HS-27A (cell line): Measurements from ENCODE around the gene TMSB15C.
"Not testable (repeated sequence)": the region's sequence is repeated elsewhere in the genome, so short reads cannot be mapped to it uniquely, and the experiment has no call there.

Source experiments
- DNase-seq: peaks from one replicate; pipeline ENCODE4 v3.0.0-alpha.2; 2012; ENCODE audit warnings: low read depth, missing footprints

The TMSB15C gene

DNA sequence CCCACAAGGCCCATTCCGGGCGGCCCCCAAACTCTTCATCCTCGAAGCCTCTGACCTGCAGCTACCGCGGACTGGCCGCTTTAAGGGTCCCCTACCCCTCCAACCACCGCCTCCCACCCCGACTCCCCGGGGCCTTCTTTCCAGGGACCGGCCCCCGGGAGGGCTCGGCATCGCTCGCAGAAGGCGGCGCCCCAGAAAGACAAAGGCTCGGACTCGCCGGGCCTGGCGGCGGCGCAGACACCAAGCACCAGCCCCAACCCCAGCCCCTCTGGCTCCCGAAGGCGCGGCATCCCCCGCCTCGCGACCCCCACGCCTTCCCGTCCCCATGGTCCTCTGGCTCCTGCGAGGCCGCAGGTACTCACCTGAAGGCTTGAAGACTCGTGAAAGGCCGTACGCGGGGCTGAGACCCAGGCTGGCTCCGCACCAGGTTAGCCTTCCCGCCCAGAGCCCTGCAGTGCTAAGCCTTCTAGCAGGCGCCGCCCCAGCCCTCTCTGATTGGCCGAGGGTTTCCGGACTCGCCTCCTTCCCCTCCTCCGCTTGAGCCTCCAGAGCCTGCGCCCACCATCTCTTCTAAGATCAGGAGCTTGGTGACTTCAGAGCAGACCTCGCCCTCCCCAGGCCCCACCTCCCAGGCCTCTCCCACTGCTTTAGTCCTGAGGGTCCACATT lies at the start of gene TMSB15C:
Gene TMSB15C, minus strand, starts transcription at position 459 of the 668 bp plus-strand sequence.
- DNase-seq, result not testable (repeated sequence)

DNA sequence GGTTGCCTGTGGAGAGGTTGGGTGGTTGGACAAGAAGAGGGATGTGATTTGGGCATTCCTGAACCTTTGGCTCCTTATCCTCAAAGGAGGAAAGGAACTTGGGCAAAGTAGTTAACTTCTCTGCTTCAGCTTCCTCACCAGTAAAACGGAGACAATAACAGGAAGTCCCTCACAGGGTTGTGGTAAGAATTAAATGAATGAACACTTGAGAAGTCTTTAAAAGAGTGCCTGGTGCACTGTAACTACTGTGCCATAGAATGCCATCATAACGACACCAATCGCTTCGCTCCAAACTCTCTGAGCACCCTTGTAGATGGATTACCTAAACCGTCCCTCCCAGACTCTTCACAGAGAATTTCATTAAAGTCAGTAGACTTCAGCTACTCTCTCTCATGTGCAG lies 46.8 kb upstream of the TMSB15C start:
- no peak for DNase-seq

DNA sequence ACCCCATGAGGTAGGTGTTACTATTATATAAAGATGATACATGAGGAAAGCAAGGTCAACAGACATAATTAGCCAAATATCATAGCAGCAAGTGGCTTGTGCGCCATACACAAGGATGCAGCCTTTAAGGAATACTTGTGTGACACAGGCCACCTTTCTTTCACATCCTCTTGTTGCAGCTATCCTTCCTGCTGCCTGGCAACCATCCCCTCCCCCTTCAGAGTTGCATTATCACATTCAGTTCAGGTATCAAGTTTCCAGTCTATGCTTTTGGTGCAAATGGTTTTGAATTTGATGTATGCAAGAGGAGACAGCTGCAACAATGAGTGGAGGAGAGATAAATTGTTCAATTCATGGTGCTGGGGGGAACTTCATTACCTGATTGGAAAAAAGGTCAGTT lies 42.7 kb upstream of the TMSB15C start:
- DNase-seq, result no peak

DNA sequence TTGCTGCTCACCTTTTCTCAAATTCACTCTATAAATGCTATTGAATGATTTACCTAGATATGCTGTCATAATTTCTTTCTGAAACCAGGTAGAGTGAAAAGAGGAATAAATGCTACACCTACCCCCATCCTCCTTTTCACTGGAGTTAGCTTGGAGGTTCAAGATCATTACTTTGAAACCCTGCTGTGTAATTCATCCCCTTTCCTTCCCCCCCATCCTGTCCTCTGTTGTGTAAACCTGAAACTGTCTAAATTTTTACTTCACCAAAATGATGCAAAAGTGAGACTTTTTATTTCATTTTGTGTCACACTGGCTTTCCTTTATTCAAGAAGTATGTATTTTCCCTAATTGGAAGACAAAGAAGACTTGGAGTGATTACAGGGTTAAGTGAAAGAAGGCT lies 41.7 kb upstream of the TMSB15C start:
- no peak for DNase-seq

DNA sequence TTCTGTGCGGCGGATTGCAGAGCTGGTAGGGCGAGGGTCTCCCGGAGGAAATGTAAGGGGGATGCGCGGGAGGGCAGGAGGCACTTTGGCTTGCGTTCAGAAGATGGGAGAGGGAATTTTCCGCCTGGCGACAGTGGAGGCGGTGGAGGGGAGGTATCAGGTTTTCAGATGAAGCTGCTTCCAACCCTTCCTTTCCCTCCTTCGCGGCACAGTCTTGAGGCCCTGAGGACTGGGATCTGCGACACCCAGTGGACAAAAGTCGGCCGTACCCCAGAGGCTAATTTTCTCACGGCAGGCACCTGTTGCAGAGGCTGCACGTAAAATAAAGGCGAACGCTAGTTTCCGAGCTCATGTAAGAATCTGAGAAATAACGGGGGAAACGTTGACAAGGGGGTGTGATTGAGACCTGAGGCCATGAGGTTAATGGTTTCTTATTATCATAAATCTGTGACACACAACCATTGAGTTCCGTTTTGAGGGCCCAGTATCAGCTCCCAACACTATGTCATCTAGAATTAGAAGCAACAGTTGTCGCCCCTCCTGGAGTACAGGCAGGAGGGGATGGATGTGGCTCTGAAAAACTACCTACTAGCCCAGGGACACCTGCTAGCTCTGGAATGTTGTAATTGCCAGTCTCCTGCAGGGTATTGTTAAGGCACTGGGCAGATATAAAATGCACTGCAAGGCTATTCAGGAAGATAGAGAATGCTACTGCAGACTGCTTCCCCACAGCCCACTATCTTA lies 37.4 kb upstream of the TMSB15C start:
- DNase-seq, result peak; percentile 31

DNA sequence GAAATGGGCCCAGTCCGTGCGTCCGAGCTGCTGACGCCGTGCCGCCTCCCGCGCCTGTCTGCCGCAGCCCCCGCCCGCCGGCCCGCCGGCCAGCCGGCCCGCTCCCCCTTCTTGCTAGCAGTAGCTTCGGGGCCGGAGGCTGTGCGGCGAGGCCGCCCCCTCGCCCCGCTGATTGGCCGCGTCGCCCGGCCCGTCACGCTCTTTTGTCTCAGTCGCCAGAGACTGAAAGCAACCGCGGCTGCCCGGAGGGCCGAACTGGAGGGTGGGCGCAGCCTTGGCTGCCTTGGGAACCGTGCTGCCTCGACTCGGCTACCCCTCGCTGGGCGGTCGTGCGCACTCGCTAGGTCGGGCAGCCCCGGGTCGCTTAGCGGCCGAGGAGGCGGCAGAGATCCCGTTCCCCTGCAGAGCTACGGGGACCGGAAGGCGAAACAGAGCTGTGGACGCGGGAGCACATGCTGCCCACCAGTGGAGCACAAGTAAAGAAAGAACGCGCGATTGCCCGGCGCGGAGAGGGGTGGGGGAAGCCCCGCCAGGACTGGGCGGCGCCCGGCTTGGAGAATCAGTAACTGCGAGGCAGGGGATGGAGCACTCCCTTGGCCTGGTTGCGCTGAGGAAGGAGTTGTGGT lies 36.4 kb upstream of the TMSB15C start, which contains the start of gene ZCCHC18:
Gene ZCCHC18, plus strand, starts transcription at position 198 of the 626 bp plus-strand sequence. CDS start 1,589 bp downstream, outside the sequence.
- peak; percentile 31 for DNase-seq

DNA sequence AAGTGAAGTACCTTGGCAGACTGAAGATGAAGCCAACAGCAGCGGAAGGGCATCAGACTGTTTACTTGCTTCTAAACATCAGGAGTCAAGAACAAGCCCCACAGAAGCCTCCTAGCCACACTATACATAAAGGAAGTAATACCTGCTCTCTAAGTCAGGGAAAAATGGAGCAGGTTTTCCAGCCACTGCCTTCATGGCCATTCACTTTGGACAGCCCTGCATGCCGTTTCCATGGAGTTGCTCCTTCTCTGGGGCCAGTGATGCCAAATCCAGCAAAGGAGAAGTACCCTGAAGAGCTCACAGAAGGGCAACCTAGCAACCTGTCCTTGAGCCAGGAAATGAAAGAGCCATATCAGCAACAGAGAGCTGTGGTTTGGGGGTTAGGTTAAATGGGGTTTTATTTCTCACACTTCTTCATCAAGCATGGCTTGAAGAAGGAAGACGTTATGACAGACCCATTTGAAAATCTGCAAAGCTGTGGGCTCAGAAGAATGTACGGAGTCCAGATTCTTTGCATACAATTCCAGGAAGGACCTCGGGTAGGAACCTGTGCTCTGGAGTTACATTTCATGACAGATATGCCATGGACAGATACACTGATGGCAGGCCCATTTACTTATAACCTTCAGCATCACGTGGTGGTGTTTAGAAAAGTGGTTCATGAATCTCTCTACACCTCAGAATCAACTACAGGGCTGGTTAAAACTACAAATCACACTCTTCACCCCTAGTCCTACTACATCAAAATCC lies 34.6 kb upstream of the TMSB15C start:
- DNase-seq, result not testable (repeated sequence)

DNA sequence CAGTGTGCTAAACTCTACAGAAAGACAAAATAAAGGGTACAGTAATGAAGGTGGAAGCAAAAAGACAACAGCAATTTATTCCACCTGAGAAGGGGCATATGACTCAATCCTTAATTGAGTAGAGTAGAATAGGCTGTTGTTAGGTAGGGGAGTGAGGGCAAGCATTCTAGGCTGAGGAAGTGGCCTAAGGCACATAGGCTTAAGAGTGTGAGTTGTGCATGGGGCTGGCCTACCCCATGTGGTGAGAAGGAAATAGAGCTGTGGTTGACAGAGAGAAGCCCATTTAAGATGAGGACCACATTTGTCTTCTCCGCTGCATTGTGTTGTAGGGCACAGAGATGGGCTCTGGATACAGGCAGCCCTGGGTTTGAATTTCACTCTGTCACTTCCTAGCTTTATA lies 32.9 kb upstream of the TMSB15C start:
- no peak for DNase-seq

DNA sequence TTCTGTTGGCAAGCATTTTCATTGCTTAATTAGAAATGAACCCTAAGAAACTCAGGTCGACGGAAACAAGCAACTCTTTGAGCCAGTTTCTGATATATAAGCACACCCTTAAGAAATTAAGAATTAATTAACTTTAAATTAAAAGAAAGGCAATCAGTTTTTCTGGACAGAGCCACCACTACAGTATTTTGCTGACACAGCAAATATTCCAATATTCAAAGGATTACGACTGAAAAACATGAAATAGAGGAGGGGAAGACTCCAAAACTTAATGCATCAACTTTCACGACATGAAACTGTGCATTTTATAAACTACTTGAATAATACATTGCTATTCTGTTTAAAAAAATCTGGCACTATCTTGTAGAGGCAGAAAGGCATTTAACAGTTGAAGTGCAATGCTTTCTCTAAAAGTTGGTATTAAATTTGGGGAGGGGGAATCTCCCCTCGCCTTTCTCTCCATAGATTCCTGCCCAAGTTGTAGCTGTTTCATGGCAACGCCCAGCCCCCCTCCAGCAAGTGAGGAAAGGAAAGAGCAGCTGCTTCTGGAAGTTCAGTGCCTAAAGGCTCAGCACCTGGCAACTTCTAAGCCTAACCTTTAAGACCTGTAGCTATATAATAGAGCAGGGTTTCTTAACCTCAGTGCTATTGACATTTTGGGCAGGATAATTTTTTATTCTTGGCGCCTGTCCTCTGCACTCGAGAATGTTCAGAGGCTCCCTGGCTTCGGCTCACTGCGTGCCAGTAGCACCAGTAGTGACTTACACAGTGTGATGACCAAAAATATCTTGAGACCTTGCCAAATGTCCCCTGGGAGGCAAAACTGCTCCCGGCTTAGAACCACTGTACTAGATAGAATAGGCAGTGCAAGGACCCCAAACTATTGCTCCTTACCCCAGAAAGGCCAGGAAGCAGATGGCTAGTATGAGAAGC lies 29.6 kb upstream of the TMSB15C start:
- DNase-seq, result no peak

DNA sequence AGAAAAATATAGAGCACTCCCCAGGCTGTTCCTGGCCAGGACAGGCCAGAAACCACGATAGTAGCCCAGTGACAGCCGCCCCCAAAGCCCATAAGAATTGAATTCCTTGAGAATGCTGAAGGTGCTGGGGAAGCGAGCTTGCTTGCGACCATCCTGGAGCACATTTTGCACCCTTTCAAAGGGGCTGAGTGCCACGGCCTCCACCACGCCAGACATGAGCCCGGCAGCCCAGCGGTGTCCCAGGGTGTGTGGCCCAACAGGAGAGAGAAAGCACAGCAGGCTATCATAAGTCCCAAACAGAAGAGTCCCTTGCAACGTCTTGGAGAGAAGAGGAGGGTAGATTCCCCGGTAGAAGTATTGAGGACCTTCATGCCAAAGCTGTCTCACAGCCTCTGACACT lies 28.6 kb upstream of the TMSB15C start:
- DNase-seq, result no peak

DNA sequence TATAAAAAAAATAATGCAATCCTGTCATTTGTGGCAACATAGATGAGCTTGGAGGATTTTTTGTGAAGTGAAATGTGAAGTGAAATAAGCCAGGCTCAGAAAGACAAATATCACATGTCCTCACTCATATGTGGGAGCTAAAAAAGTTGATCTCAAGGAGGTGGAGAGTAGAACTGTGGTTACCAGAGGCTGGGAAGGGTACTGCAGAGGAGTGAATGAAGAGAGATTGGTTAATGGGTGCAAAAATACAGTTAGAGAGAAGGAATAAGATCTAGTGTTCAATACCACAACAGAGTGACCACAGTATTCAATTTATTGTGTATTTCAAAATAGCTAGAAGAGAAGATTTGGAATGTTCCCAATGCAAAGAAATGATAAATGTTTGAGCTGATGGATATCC lies 22.9 kb upstream of the TMSB15C start:
- DNase-seq, result no peak

DNA sequence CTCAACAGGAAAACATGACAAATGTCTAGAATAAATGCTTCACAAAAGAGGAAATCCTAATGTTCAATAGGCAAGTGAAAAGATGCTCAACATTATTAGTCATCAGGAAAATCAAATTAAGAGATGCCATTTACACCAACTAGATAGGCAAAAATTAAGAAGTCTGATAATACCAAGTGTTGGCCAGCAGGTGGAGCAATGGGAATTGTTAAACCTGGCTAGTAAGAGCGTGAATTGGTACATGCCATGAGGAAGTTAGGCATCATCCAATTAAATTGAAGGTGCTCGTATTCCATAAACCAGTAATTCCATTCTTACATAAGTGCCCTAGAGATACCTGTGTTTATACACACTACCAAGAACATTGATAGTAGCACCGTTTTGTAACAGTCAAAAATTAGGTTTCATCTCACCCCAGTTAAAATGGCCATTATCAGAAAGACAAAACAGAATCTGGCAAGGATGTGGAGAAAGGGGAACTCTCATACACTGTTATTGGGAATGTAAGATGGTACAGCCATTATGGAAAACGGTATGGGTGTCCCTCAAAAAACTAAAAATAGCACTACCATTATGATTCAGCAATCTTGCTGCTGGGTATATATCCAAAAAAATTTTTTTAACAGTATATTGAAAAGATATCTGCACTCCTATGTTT lies 22.2 kb upstream of the TMSB15C start:
- DNase-seq, result no peak

DNA sequence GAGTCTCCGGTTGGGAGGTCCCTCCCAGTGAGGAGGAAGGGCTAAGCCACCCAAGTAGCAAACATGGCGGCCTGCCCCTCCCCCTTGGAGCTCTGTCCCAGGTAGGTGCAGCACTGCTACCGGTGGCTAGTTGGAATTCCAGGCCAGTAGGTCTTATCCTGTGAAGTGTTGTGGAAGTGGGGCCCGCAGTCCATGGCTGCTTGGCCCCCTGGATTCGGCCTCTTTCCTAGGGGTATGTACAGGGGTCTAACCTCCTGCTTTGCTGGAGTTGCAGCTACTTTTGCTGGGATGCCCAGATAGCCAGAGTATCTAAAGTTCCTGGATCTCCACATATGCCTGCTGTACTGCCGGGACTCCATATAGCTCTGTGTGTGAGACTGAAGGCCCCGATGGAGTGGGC lies 9.9 kb upstream of the TMSB15C start:
- no peak for DNase-seq

DNA sequence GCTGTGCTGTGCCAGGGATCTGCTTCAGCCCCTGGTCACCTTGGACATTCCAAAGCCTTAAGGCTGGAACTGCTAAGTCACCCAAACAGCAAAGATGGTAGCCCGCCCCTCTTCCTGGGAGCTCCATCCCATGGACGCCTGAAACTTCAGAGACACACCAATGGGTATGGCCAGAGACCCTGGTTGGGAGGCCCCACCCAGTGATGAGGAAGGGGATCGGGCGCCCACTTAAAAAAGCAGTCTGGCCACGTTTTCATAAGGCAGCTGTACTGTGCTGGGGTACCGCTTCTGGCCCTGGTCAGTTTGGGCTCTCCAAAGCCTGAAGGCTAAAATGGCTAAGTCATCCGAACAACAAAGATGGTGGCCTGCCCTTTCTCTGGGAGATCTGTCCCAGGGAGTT lies 9.4 kb upstream of the TMSB15C start:
- DNase-seq, result no peak

DNA sequence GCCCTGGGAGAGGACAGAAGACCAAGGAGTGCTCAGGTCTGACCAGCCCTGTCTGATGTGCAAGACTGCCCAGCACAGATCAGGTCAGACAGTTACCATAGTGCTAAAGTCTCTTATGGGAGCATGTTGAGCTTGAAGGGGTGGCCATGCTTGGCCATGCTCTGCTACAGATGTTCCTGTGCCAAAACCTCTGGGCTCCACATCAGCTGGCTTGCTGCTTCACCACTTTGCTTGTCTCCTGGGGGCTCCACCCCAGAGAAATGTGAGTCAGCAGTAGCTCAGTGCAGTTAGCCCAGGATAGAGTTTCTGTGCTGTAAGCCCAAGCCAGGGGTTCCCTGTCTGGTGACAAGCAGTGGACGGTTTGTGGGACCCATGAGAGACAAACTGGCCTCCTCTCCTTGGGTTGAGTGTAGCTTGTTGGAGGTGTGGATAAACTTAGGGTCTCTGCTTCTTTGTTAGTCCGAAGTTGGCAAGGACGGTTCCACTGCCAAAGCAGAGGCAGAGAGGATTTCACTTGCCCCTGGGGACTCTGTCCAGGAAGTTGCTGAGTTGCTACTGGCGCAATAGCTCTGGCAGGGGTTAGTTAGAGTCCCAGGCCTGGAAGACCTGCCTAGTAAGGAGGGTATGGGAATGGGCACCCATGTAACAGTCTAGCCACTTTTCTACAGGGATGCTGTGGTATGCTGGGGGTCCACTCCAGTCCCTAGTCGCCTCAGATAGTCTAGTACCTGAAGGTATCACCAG lies 8.7 kb upstream of the TMSB15C start:
- DNase-seq, result no peak

DNA sequence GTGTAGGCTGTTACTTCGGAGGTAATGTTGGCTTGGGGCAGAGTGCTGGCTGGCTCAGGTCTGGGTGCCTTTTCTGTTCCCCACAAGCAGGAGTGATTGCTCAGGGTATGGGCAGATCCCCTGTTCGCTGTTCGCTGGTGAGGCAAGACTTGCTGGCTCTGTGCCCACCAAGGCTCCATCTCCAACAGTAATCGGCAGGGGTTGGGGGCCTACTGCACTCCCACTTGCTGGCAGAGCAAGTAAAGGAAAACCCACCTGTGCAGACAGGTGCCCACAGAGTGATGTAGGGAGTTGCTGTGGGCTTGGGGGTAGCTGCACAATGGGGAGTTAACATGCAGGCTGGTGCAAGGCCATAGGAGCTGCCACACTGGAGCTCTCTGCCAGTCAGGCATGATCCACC lies 8.0 kb upstream of the TMSB15C start:
- no peak for DNase-seq

DNA sequence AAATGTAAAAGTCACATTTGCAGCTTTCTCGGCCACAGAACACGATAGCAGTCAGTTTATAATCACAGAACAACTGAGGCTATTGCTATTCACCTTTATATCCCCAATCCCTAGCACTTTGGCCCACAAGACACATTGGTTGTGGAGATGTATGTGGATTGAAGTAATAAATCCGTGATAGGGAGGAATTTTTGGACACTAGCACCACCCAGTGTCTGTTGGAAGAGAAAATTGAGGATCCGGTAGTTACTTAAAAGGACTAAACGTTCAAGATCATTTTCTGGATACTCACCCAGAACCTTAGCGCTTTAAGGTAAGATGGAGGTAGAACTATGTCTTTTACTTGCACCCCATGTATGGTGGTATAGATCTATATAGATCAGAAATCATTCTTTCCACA lies 1.8 kb upstream of the TMSB15C start:
- DNase-seq, result not testable (repeated sequence)

DNA sequence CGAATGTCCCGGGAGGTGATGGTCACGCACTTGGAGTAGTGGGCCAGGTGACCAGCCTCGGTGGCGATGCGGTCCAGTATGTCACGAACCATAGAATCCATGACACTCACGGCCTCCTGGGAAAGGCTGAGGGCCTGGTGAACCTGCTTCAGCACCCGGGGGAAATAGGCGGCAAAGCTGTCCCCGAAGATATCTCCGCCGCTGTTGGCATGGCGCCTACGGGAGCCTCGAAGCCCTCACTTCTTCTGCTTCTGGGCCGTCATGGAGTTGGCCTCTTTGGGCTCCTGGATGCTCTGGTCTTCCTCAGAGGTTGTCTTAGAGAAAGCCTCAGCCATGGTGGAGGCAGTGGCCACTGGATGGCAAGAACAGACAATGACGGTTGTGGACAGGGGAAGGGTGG lies 13.4 kb downstream of the TMSB15C start:
- not testable (repeated sequence) for DNase-seq

DNA sequence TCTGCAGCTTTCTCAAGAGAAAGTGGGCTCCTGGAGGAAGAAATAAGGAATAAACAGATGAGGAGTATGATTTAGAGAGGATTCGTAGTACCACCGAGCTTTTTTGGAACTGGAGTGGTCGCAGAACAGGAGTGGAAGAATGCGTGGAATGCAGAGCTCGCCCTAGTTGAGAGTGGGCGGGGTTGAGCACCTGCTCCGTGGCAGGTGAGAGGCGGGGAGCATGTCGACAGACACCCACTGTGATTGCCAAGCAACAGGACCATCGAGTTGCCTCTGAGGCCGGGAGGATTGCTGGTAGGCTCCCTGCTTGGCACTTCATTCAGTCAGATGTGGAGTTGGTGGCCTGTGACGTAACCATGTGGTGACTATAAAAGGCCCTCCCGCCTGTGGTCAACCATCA lies 21.1 kb downstream of the TMSB15C start:
- not testable (repeated sequence) for DNase-seq

DNA sequence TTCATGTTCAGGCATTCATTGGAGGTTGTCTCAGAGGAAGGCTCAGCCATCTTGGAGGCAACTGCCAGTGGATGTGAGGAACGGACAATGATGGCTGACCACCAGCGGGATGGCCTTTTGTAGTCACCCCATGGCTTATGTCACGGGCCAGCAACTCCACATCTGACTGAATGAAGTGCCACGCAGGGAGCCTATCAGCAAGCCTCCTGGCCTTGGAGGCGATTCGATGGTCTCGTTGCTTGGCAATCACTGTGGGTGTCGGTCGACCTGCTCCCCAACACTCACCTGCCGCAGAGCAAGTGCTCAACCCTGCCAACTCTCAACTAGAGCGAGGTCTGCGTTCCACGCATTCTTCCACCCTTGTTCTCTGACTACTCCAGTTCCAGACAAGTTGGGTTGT lies 28.9 kb downstream of the TMSB15C start:
- DNase-seq, result no peak
